CD8-positive, alpha-beta memory T cell (primary cell): ENCODE results near the gene MAOA. TPM values are rescaled to one million over a fixed set of nuclear protein-coding genes. Genes with fewer than 3 reads are reported as not detected.

ENCODE experiments used
- CTCF ChIA-PET: fragments of 350-600 bp; sonication (Branson Sonifier 250); formaldehyde crosslinking; loops from one replicate; lab custom pipeline; 2021; ENCODE audit warnings: antibody characterized with exemption; lab: Charles Lee
- POLR2A ChIA-PET: fragments of 350-600 bp; sonication (Branson Sonifier 250); formaldehyde crosslinking; loops from one replicate; lab custom pipeline; 2021; ENCODE audit warnings: antibody characterized with exemption; lab: Charles Lee
- DNase-seq, 5 donors: peaks; one replicate each; pipeline versions ENCODE4 v3.0.0 to v3.0.0-alpha.2; 2020 to 2022; ENCODE audit warnings: mixed read lengths in 1 of 5
- H3K27ac ChIP-seq: one replicate; pipeline ENCODE4 v1.7.0; 2013; ENCODE audit warnings: low read depth, mild to moderate bottlenecking, low read length, moderate library complexity
- H3K27me3 ChIP-seq: 2 replicates; pipeline ENCODE4 v1.7.0; 2013; ENCODE audit warnings: low read length, mild to moderate bottlenecking; ENCODE audit not compliant: insufficient read depth, poor library complexity, severe bottlenecking
- H3K36me3 ChIP-seq: 2 replicates; pipeline ENCODE4 v1.7.0; 2013; ENCODE audit warnings: mild to moderate bottlenecking, low read length, moderate library complexity; ENCODE audit not compliant: insufficient read depth
- H3K4me1 ChIP-seq: 2 replicates; pipeline ENCODE4 v1.7.0; 2013; ENCODE audit warnings: mild to moderate bottlenecking, low read length, moderate library complexity; ENCODE audit not compliant: insufficient read depth
- H3K4me3 ChIP-seq: 2 replicates; pipeline ENCODE4 v1.7.0; 2013; ENCODE audit warnings: mild to moderate bottlenecking, low read length
- H3K9me3 ChIP-seq: 2 replicates; pipeline ENCODE4 v1.7.0; 2013; ENCODE audit warnings: mild to moderate bottlenecking, low read length
- H3K27ac Mint-ChIP-seq, 8 donors: one replicate each; pipeline ENCODE4 v1.8.0; 2020 to 2021; ENCODE audit warnings: mixed read lengths in 8 of 8, mild to moderate bottlenecking in 6 of 8, inconsistent platforms in 3 of 8, moderate library complexity in 3 of 8
- H3K27me3 Mint-ChIP-seq, 2 donors: one replicate each; pipeline ENCODE4 v1.8.0; 2020 to 2021; ENCODE audit warnings: mixed read lengths in 2 of 2, mild to moderate bottlenecking in 1 of 2, moderate library complexity in 1 of 2
- H3K36me3 Mint-ChIP-seq, 3 donors: one replicate each; pipeline ENCODE4 v1.8.0; 2020 to 2021; ENCODE audit warnings: mixed read lengths in 3 of 3, inconsistent platforms in 1 of 3, mild to moderate bottlenecking in 1 of 3
- H3K4me1 Mint-ChIP-seq, 3 donors: one replicate each; pipeline ENCODE4 v1.8.0; 2020 to 2021; ENCODE audit warnings: mixed read lengths in 3 of 3, inconsistent platforms in 1 of 3, mild to moderate bottlenecking in 1 of 3
- H3K4me3 Mint-ChIP-seq, 7 donors: one replicate each; pipeline ENCODE4 v1.8.0; 2020 to 2021; ENCODE audit warnings: mixed read lengths in 7 of 7, mild to moderate bottlenecking in 6 of 7, moderate library complexity in 4 of 7, inconsistent platforms in 2 of 7
- H3K9me3 Mint-ChIP-seq, 5 donors: one replicate each; pipeline ENCODE4 v1.8.0; 2020 to 2022; ENCODE audit warnings: mixed read lengths in 5 of 5, mild to moderate bottlenecking in 3 of 5, moderate library complexity in 2 of 5, inconsistent platforms in 1 of 5
- polyA plus RNA-seq: library from polyadenylated mRNA; unstranded; fragments of 300-500 nt; fragmentation: Illumina TruSeq; gene quantifications from one replicate; pipeline ENCODE4 v1.2.3, GENCODE V29; 2021
- total RNA-seq, 2 experiments: library from RNA; stranded (reverse); gene quantifications; one replicate each; pipeline ENCODE4 v1.2.3, GENCODE V29; 2021

The MAOA gene
- total and polyA plus RNA-seq, 3 experiments from 2014 or later, result 4.4 to 22.5 (median 19.1) TPM

- Histone ChIP-seq H3K4me1 (no peaks in the 10 kb centered on the region), H3K27me3 (no peaks in the 10 kb centered on the region), H3K36me3 (no peaks in the 10 kb centered on the region), H3K4me3 (no peak overlapping the region), H3K27ac (no peak overlapping the region), H3K9me3 (no peaks in the 10 kb centered on the region)
- no peak overlapping the region for H3K4me3 Mint-ChIP-seq
- peaks cover 2 to 13% of the 10 kb centered on the region in 2 donors for H3K27me3 Mint-ChIP-seq
- POLR2A ChIA-PET, result no interaction called here
- CTCF ChIA-PET, result no interaction called here
- H3K27ac Mint-ChIP-seq, result no peak overlapping the region
- DNase-seq, result no peak
- no peaks in the 10 kb centered on the region for H3K9me3 Mint-ChIP-seq
- no peaks in the 10 kb centered on the region for H3K4me1 Mint-ChIP-seq
- H3K36me3 Mint-ChIP-seq, result no peaks in the 10 kb centered on the region
Observed at GRCh38 chrX:43631841-43632240, 24.3 kb upstream of the MAOA start.

GRCh38 chrX:43633081-43633480, 23.0 kb upstream of the MAOA start:
- ChIA-PET POLR2A (no interaction called here), CTCF (no interaction called here)
- no peak for DNase-seq
- Mint-ChIP-seq H3K36me3 (no peaks in the 10 kb centered on the region), H3K27ac (no peak overlapping the region), H3K4me3 (no peak overlapping the region), H3K27me3 (peaks cover 5 to 18% of the 10 kb centered on the region in 2 donors), H3K4me1 (no peaks in the 10 kb centered on the region), H3K9me3 (no peaks in the 10 kb centered on the region)
- Histone ChIP-seq H3K9me3 (no peaks in the 10 kb centered on the region), H3K27me3 (no peaks in the 10 kb centered on the region), H3K4me3 (no peak overlapping the region), H3K4me1 (no peaks in the 10 kb centered on the region), H3K27ac (no peak overlapping the region), H3K36me3 (no peaks in the 10 kb centered on the region)

GRCh38 chrX:43633757-43634156, 22.3 kb upstream of the MAOA start:
- Histone ChIP-seq H3K4me1 (no peaks in the 10 kb centered on the region), H3K27me3 (no peaks in the 10 kb centered on the region), H3K4me3 (no peak overlapping the region), H3K9me3 (no peaks in the 10 kb centered on the region), H3K27ac (no peak overlapping the region), H3K36me3 (no peaks in the 10 kb centered on the region)
- Mint-ChIP-seq H3K9me3 (no peaks in the 10 kb centered on the region), H3K4me3 (no peak overlapping the region), H3K4me1 (no peaks in the 10 kb centered on the region), H3K36me3 (no peaks in the 10 kb centered on the region), H3K27me3 (peaks cover 5 to 20% of the 10 kb centered on the region in 2 donors), H3K27ac (no peak overlapping the region)
- CTCF ChIA-PET, result no interaction called here
- DNase-seq, result no peak
- POLR2A ChIA-PET, result no interaction called here

GRCh38 chrX:43640482-43640881, 15.6 kb upstream of the MAOA start:
- CTCF ChIA-PET, result no interaction called here
- no peaks in the 10 kb centered on the region for H3K9me3 Mint-ChIP-seq
- Histone ChIP-seq H3K27me3 (no peaks in the 10 kb centered on the region), H3K4me3 (no peak overlapping the region), H3K4me1 (no peaks in the 10 kb centered on the region), H3K36me3 (no peaks in the 10 kb centered on the region), H3K27ac (no peak overlapping the region), H3K9me3 (no peaks in the 10 kb centered on the region)
- no peak for DNase-seq
- no peaks in the 10 kb centered on the region for H3K4me1 Mint-ChIP-seq
- no peak overlapping the region for H3K27ac Mint-ChIP-seq
- H3K27me3 Mint-ChIP-seq, result peaks cover 12 to 21% of the 10 kb centered on the region in 2 donors
- no peak overlapping the region for H3K4me3 Mint-ChIP-seq
- H3K36me3 Mint-ChIP-seq, result no peaks in the 10 kb centered on the region
- POLR2A ChIA-PET, result no interaction called here

- H3K4me3 ChIP-seq, result no peak overlapping the region
- no peak overlapping the region for H3K27ac ChIP-seq
- H3K9me3 ChIP-seq, result no peaks in the 10 kb centered on the region
- H3K4me1 Mint-ChIP-seq, result no peaks in the 10 kb centered on the region
- no peaks in the 10 kb centered on the region for H3K27me3 ChIP-seq
- no peak overlapping the region for H3K27ac Mint-ChIP-seq
- H3K36me3 Mint-ChIP-seq, result no peaks in the 10 kb centered on the region
- H3K9me3 Mint-ChIP-seq, result no peaks in the 10 kb centered on the region
- H3K4me3 Mint-ChIP-seq, result no peak overlapping the region
- DNase-seq, result no peak
- H3K27me3 Mint-ChIP-seq, result peaks cover 12 to 14% of the 10 kb centered on the region in 2 donors
- ChIA-PET CTCF (no interaction called here), POLR2A (no interaction called here)
- H3K36me3 ChIP-seq, result no peaks in the 10 kb centered on the region
- H3K4me1 ChIP-seq, result no peaks in the 10 kb centered on the region
Observed at GRCh38 chrX:43641691-43642090, 14.4 kb upstream of the MAOA start.

- no peak overlapping the region for H3K27ac Mint-ChIP-seq
- no peaks in the 10 kb centered on the region for H3K36me3 Mint-ChIP-seq
- no peak overlapping the region for H3K27ac ChIP-seq
- no peaks in the 10 kb centered on the region for H3K9me3 Mint-ChIP-seq
- no peaks in the 10 kb centered on the region for H3K4me1 Mint-ChIP-seq
- H3K27me3 Mint-ChIP-seq, result peaks cover 8 to 13% of the 10 kb centered on the region in 2 donors
- H3K36me3 ChIP-seq, result no peaks in the 10 kb centered on the region
- no peak overlapping the region for H3K4me3 Mint-ChIP-seq
- no peaks in the 10 kb centered on the region for H3K9me3 ChIP-seq
- H3K27me3 ChIP-seq, result no peaks in the 10 kb centered on the region
- no peak for DNase-seq
- H3K4me3 ChIP-seq, result no peak overlapping the region
- POLR2A ChIA-PET, result no interaction called here
- CTCF ChIA-PET, result no interaction called here
- no peaks in the 10 kb centered on the region for H3K4me1 ChIP-seq
Observed at GRCh38 chrX:43643201-43643600, 12.9 kb upstream of the MAOA start.

- H3K27me3 ChIP-seq, result no peaks in the 10 kb centered on the region
- H3K27me3 Mint-ChIP-seq, result peaks cover 8 to 13% of the 10 kb centered on the region in 2 donors
- no peaks in the 10 kb centered on the region for H3K4me1 ChIP-seq
- H3K4me3 ChIP-seq, result no peak overlapping the region
- H3K27ac Mint-ChIP-seq, result no peak overlapping the region
- peaks cover 0 to under 1% (median 0%) of the 10 kb centered on the region in 5 donors for H3K9me3 Mint-ChIP-seq
- DNase-seq, result no peak
- no peaks in the 10 kb centered on the region for H3K9me3 ChIP-seq
- no peaks in the 10 kb centered on the region for H3K36me3 ChIP-seq
- no peak overlapping the region for H3K27ac ChIP-seq
- no peak overlapping the region for H3K4me3 Mint-ChIP-seq
- H3K4me1 Mint-ChIP-seq, result no peaks in the 10 kb centered on the region
- CTCF ChIA-PET, result no interaction called here
- POLR2A ChIA-PET, result no interaction called here
- H3K36me3 Mint-ChIP-seq, result no peaks in the 10 kb centered on the region
Observed at GRCh38 chrX:43643662-43644061, 12.4 kb upstream of the MAOA start.

GRCh38 chrX:43644124-43644701, 11.9 kb upstream of the MAOA start:
- H3K36me3 ChIP-seq, result no peaks in the 10 kb centered on the region
- DNase-seq, result no peak
- H3K9me3 ChIP-seq, result no peaks in the 10 kb centered on the region
- Mint-ChIP-seq H3K27me3 (peaks cover 8 to 10% of the 10 kb centered on the region in 2 donors), H3K9me3 (peaks cover 0 to 2% (median 0%) of the 10 kb centered on the region in 5 donors), H3K4me1 (no peaks in the 10 kb centered on the region), H3K4me3 (no peak overlapping the region), H3K36me3 (no peaks in the 10 kb centered on the region), H3K27ac (no peak overlapping the region)
- no peak overlapping the region for H3K27ac ChIP-seq
- CTCF ChIA-PET, result no interaction called here
- POLR2A ChIA-PET, result interaction anchor here (0.6 kb wide), 1 partner anchor 40 kb away, joined by 4 read pairs; no protein-coding TSS in a partner anchor
- H3K4me3 ChIP-seq, result no peak overlapping the region
- H3K4me1 ChIP-seq, result no peaks in the 10 kb centered on the region
- no peaks in the 10 kb centered on the region for H3K27me3 ChIP-seq
